Measurements from ENCODE around the gene ZNF217. TPM values are rescaled to one million over a fixed set of nuclear protein-coding genes. Genes with fewer than 3 reads are reported as not detected.
"Not testable (repeated sequence)": the region's sequence is repeated elsewhere in the genome, so short reads cannot be mapped to it uniquely, and the experiment has no call there.

ZNF217 gene
- polyA plus RNA-seq, 2 of the 4 experiments (the other 2 are of a cell fraction), result 22.2 to 30.5 TPM

GRCh38 chr20:53566623-53567022 lies 27.0 kb downstream of the ZNF217 start:
- POLR2A ChIA-PET; DNase-seq (ENCODE audit: low read depth in 1 of 2, low spot score in 1 of 2); H3K27ac ChIP-seq; ATAC-seq; H3K9me3 ChIP-seq; H3K4me3 ChIP-seq; H3K4me2 ChIP-seq; FAIRE-seq; H3K4me1 ChIP-seq: not testable (repeated sequence)
- CTCF ChIA-PET, result interaction anchor here (0.7 to 3.5 kb wide), 2 partner anchors 79 to 373 kb away, joined by 3 to 10 read pairs; no protein-coding TSS in a partner anchor
- 93% methylated on average over 9 of the region's 9 CpGs for WGBS (ENCODE audit: missing lambda C conversion rate)

- Histone ChIP-seq H3K4me1 (no peaks in the 10 kb centered on the region), H3K4me3 (no peak overlapping the region), H3K4me2 (no peak overlapping the region), H3K27ac (no peak overlapping the region), H3K9me3 (no peaks in the 10 kb centered on the region)
- DNase-seq (ENCODE audit: low read depth in 1 of 2, low spot score in 1 of 2) (no peak), FAIRE-seq (no peak), ATAC-seq (no peak)
- WGBS (ENCODE audit: missing lambda C conversion rate), result 96% methylated on average over 11 of the region's 11 CpGs
- CTCF ChIA-PET, result interaction anchor here (0.6 to 1.1 kb wide), 2 partner anchors 379 to 1291 kb away, joined by 3 read pairs; no protein-coding TSS in a partner anchor
- TF ChIP-seq EHMT2 (IDR thresholded peaks at IDR 0.05; ENCODE audit: low read depth) (no peak), ZNF302 (CRISPR knock-in tag; IDR thresholded peaks at IDR 0.05) (no peak)
- POLR2A ChIA-PET, result no interaction called here
Measured at GRCh38 chr20:53565254-53565653, 28.4 kb downstream of the ZNF217 start.

GRCh38 chr20:53562104-53562764 lies 31.4 kb downstream of the ZNF217 start:
- H3K9me3 ChIP-seq; H3K27ac ChIP-seq; DNase-seq (ENCODE audit: low read depth in 1 of 2, low spot score in 1 of 2); H3K4me2 ChIP-seq; H3K4me3 ChIP-seq; H3K4me1 ChIP-seq; FAIRE-seq; POLR2A ChIA-PET: not testable (repeated sequence)
- peak in 1 of 2 experiments; percentile 18; a peak in 3 of 6 replicates for ATAC-seq
- CTCF ChIA-PET, result interaction anchor here (0.6 to 2.2 kb wide), 5 partner anchors 10 to 532 kb away, joined by 3 to 9 read pairs (median 4); no protein-coding TSS in a partner anchor
- WGBS (ENCODE audit: missing lambda C conversion rate), result 96% methylated on average over 9 of the region's 9 CpGs

GRCh38 chr20:53561505-53561904 lies 32.1 kb downstream of the ZNF217 start:
- TF ChIP-seq, protein P1, sequence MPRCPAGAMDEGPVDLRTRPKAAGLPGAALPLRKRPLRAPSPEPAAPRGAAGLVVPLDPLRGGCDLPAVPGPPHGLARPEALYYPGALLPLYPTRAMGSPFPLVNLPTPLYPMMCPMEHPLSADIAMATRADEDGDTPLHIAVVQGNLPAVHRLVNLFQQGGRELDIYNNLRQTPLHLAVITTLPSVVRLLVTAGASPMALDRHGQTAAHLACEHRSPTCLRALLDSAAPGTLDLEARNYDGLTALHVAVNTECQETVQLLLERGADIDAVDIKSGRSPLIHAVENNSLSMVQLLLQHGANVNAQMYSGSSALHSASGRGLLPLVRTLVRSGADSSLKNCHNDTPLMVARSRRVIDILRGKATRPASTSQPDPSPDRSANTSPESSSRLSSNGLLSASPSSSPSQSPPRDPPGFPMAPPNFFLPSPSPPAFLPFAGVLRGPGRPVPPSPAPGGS (IDR thresholded peaks at IDR 0.05), result no peak
- TF ChIP-seq HOXB13 (CRISPR knock-in tag; IDR thresholded peaks at IDR 0.05; ENCODE audit: low read depth) (no peak), ZC3H11A (IDR thresholded peaks at IDR 0.05) (no peak), POLR2AphosphoS2 (conservative IDR thresholded peaks at IDR 0.05; ENCODE audit: low read length) (no peak), MAFK (IDR thresholded peaks at IDR 0.05; ENCODE audit: partially characterized antibody) (no peak), FOSB (CRISPR knock-in tag; IDR thresholded peaks at IDR 0.05) (no peak), EHMT2 (IDR thresholded peaks at IDR 0.05; ENCODE audit: low read depth) (no peak), MAZ (IDR thresholded peaks at IDR 0.05; ENCODE audit: borderline replicate concordance, low read depth, low read length) (no peak), HEYL (CRISPR knock-in tag; IDR thresholded peaks at IDR 0.05) (no peak), TFCP2L1 (CRISPR knock-in tag; IDR thresholded peaks at IDR 0.05) (no peak), JUNB (IDR thresholded peaks at IDR 0.05) (no peak), TP53 (CRISPR knock-in tag; IDR thresholded peaks at IDR 0.05) (no peak), HMGXB4 (CRISPR knock-in tag; IDR thresholded peaks at IDR 0.05; ENCODE audit: borderline replicate concordance) (no peak), NFE2L2 (conservative IDR thresholded peaks at IDR 0.05; ENCODE audit: low read length) (no peak)
- FAIRE-seq, result no peak
- Histone ChIP-seq H3K9me3 (no peaks in the 10 kb centered on the region), H3K4me1 (no peaks in the 10 kb centered on the region), H3K4me3 (no peak overlapping the region), H3K4me2 (no peak overlapping the region), H3K27ac (no peak overlapping the region)
- no peak for ATAC-seq
- ChIA-PET POLR2A (no interaction called here), CTCF (interaction anchor here (2.2 kb wide), 1 partner anchor 14 kb away, joined by 9 read pairs; no protein-coding TSS in a partner anchor)
- DNase-seq (ENCODE audit: low read depth in 1 of 2, low spot score in 1 of 2), result no peak
- 93% methylated on average over 5 of the region's 5 CpGs for WGBS (ENCODE audit: missing lambda C conversion rate)

All from A549 (cell line).